K562 (cell line): ENCODE measurements around the gene ECM2. TPM values are rescaled to one million over a fixed set of nuclear protein-coding genes. Genes with fewer than 3 reads are reported as not detected.

Experiments
- ATF7 ChIP-seq: fragments of 450-650 bp; IDR thresholded peaks from 2 replicates; pipeline ENCODE4 v1.7.1; 2014; ENCODE audit warnings: mild to moderate bottlenecking, moderate library complexity
- CBFB ChIP-seq: sonication (generic); formaldehyde crosslinking; IDR thresholded peaks from 2 replicates; pipeline ENCODE4 v1.4.0; 2020; ENCODE audit warnings: mild to moderate bottlenecking, missing genetic modification reagents
- CLOCK ChIP-seq: fragments of 250-450 bp; sonication (Bioruptor Pico); IDR thresholded peaks from 2 replicates; pipeline ENCODE4 v1.4.0; 2020; ENCODE audit warnings: mild to moderate bottlenecking, moderate library complexity, borderline replicate concordance
- GABPB1 ChIP-seq: sonication (generic); formaldehyde crosslinking; IDR thresholded peaks from 2 replicates; pipeline ENCODE4 v1.8.0; 2022; ENCODE audit warnings: mild to moderate bottlenecking, missing genetic modification reagents
- HMBOX1 ChIP-seq: sonication (generic); IDR thresholded peaks from 2 replicates; pipeline ENCODE4 v1.6.1; 2016
- SRSF3 ChIP-seq: fragments of 200-400 bp; formaldehyde crosslinking; IDR thresholded peaks from 2 replicates; pipeline ENCODE4 v1.6.1; 2016; ENCODE audit warnings: mild to moderate bottlenecking, low read length, moderate library complexity; ENCODE audit not compliant: insufficient read depth
- UBTF ChIP-seq, 2 experiments: IDR thresholded peaks; 2 replicates each; pipeline ENCODE4 v1.6.1; 2012; ENCODE audit warnings: improper control_type of control experiment in 2 of 2, low read depth in 2 of 2, low read length in 2 of 2, borderline replicate concordance in 1 of 2
- ZNF57 ChIP-seq: fragments of 450-650 bp; formaldehyde crosslinking; IDR thresholded peaks from 2 replicates; pipeline ENCODE4 v1.4.0; 2020; ENCODE audit warnings: mild to moderate bottlenecking, moderate library complexity
- ZNF592 ChIP-seq: fragments of 450-650 bp; IDR thresholded peaks from 2 replicates; pipeline ENCODE4 v1.6.1; 2017; ENCODE audit warnings: antibody characterized with exemption, mild to moderate bottlenecking
- polyA plus RNA-seq, 8 experiments: library from polyadenylated mRNA; depleted of rRNA in 4 of 8; stranded (reverse) in 5 of 8; unstranded in 3 of 8; fragments of >200 nt; fragmentation: Nextera tagmentation in 2 of 8; fragmentation: Illumina TruSeq in 1 of 8; extraction: Ambion mirVana in 2 of 8; extraction: Trizol in 1 of 8; gene quantifications; 2 replicates each; pipeline versions ENCODE4 v1.2.1 to v1.2.3, GENCODE V29; 2011 to 2014; ENCODE audit warnings: inconsistent platforms in 1 of 8, missing spikeins in 1 of 8
- total RNA-seq, 7 experiments: library from RNA; depleted of rRNA in 6 of 7; stranded (reverse); fragments of >200 nt in 6 of 7; fragmentation: Illumina TruSeq in 2 of 7; extraction: Trizol in 2 of 7; gene quantifications; 2 replicates each; pipeline versions ENCODE4 v1.2.1 to v1.2.3, GENCODE V29; 2011 to 2021; ENCODE audit warnings: low replicate concordance in 1 of 7

ECM2 gene
- total and polyA plus RNA-seq, 9 of the 15 experiments (the other 6 are each of a cell fraction or from before 2014, with no cell fraction given) = 0.03 to 0.07 TPM; not detected in 7

- TF ChIP-seq HMBOX1 (no peak), CLOCK (no peak), UBTF (IDR thresholded peaks at IDR 0.05; ENCODE audit: borderline replicate concordance in 1 of 2, low read depth in 2 of 2, low read length in 2 of 2) (no peak), GABPB1 (CRISPR knock-in tag) (no peak), CBFB (CRISPR knock-in tag) (no peak), ZNF57 (no peak), ATF7 (no peak), ZNF592 (0 out of 2 replicates have a peak, but pooled peaks have one; percentile 33), SRSF3 (no peak)
These were observed 49.4 kb downstream of the ECM2 start (continued) for GRCh38 chr9:92486371-92486770.
